BJ (cell line): ENCODE measurements around the gene NMNAT3. TPM values are rescaled to one million over a fixed set of nuclear protein-coding genes. Genes with fewer than 3 reads are reported as not detected.

Experiments used
- CTCF ChIA-PET: fragments of 350-600 bp; formaldehyde crosslinking; extraction: SDS; loops from one replicate; lab custom pipeline; 2021; ENCODE audit warnings: antibody characterized with exemption, inconsistent platforms; lab: Yijun Ruan, JAX
- POLR2A ChIA-PET: fragments of 300-600 bp; sonication (Branson Sonifier 250); formaldehyde crosslinking; extraction: SDS; loops from one replicate; lab custom pipeline; 2021; ENCODE audit warnings: antibody characterized with exemption; lab: Charles Lee
- DNase-seq: peaks from one replicate; pipeline ENCODE4 v3.0.0-alpha.2; 2011; ENCODE audit warnings: low read depth
- H3K27me3 ChIP-seq: 2 replicates; pipeline ENCODE4 v1.6.0; 2011; ENCODE audit warnings: low read length; ENCODE audit not compliant: control insufficient read depth, insufficient read depth
- H3K36me3 ChIP-seq: 2 replicates; pipeline ENCODE4 v1.5.1; 2011; ENCODE audit warnings: low read length; ENCODE audit not compliant: control insufficient read depth, insufficient read depth
- H3K4me3 ChIP-seq: 2 replicates; pipeline ENCODE4 v1.5.1; 2011; ENCODE audit warnings: low read depth, mild to moderate bottlenecking, control low read depth, low read length
- CTCF ChIP-seq: IDR thresholded peaks from 2 replicates; pipeline ENCODE4 v1.5.1; 2011; ENCODE audit warnings: low read depth, mild to moderate bottlenecking, control low read depth, inconsistent platforms, low read length, moderate library complexity; ENCODE audit not compliant: insufficient read depth
- polyA plus RNA-seq: library from polyadenylated mRNA; depleted of rRNA; stranded (reverse); fragments of >200 nt; gene quantifications from 2 replicates; pipeline ENCODE4 v1.2.3, GENCODE V29; 2011

The NMNAT3 gene
- polyA plus RNA-seq, 1 experiment, result 0.61 TPM

- DNase-seq, result no peak
- Histone ChIP-seq H3K36me3 (no peaks in the 10 kb centered on the region), H3K4me3 (no peak overlapping the region), H3K27me3 (no peaks in the 10 kb centered on the region)
- ChIA-PET POLR2A (no interaction called here), CTCF (no interaction called here)
- no peak for TF ChIP-seq CTCF
Measured at GRCh38 chr3:139659511-139659910, 18.3 kb downstream of the NMNAT3 start.

GRCh38 chr3:139657936-139658335 lies 19.8 kb downstream of the NMNAT3 start:
- no peaks in the 10 kb centered on the region for H3K27me3 ChIP-seq
- POLR2A ChIA-PET, result no interaction called here
- H3K4me3 ChIP-seq, result no peak overlapping the region
- TF ChIP-seq CTCF, result no peak
- DNase-seq, result no peak
- CTCF ChIA-PET, result no interaction called here
- H3K36me3 ChIP-seq, result no peaks in the 10 kb centered on the region

- no peak for TF ChIP-seq CTCF
- ChIA-PET POLR2A (no interaction called here), CTCF (no interaction called here)
- no peak for DNase-seq
- H3K4me3 ChIP-seq, result no peak overlapping the region
- H3K27me3 ChIP-seq, result no peaks in the 10 kb centered on the region
- no peaks in the 10 kb centered on the region for H3K36me3 ChIP-seq
Measured at GRCh38 chr3:139657434-139657833, 20.3 kb downstream of the NMNAT3 start.

- no peak overlapping the region for H3K4me3 ChIP-seq
- H3K36me3 ChIP-seq, result no peaks in the 10 kb centered on the region
- no peak for DNase-seq
- ChIA-PET POLR2A (no interaction called here), CTCF (no interaction called here)
- TF ChIP-seq CTCF, result no peak
- H3K27me3 ChIP-seq, result no peaks in the 10 kb centered on the region
Measured at GRCh38 chr3:139655909-139656595, 21.7 kb downstream of the NMNAT3 start.

GRCh38 chr3:139654637-139655365 lies 23.0 kb downstream of the NMNAT3 start:
- no peak for DNase-seq
- POLR2A ChIA-PET, result no interaction called here
- no peak for TF ChIP-seq CTCF
- CTCF ChIA-PET, result no interaction called here
- Histone ChIP-seq H3K27me3 (no peaks in the 10 kb centered on the region), H3K4me3 (no peak overlapping the region), H3K36me3 (no peaks in the 10 kb centered on the region)
